HG02610 (cell line): Measurements from ENCODE around the gene TLX1.
"Not testable (repeated sequence)": the region's sequence is repeated elsewhere in the genome, so short reads cannot be mapped to it uniquely, and the experiment has no call there.

ENCODE experiments used
- ATAC-seq: cut with Tn5 transposase; IDR thresholded peaks from one replicate; pipeline ENCODE4 v1.9.1; 2021; ENCODE audit warnings: mild to moderate bottlenecking, moderate library complexity; ENCODE audit not compliant: unreplicated experiment

The TLX1 gene

GRCh38 chr10:101146392-101147251, 15.5 kb downstream of the TLX1 start:
- ATAC-seq = no peak

- ATAC-seq = no peak
Observed at GRCh38 chr10:101151395-101151794, 20.3 kb downstream of the TLX1 start.

DNA sequence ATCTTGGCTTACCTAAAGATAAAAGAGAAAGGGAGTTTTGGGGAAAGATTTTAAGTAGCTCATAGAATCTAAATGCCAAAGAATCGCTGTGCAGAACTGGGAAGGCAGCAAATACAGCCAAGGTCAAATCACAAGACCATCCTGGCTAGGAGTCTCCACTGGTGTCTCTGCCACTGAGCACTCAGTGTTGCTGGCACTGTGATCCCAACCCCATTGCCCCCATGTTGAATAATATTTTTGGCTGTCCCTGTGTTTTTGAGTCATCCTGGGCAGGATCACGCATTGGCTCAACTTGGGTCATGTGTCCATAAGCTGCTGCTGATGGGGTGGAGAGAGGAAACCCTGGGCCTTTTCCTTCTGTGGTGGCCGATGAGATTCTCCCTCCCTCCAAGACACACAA, 21.2 kb downstream of the TLX1 start:
- no peak for ATAC-seq

DNA sequence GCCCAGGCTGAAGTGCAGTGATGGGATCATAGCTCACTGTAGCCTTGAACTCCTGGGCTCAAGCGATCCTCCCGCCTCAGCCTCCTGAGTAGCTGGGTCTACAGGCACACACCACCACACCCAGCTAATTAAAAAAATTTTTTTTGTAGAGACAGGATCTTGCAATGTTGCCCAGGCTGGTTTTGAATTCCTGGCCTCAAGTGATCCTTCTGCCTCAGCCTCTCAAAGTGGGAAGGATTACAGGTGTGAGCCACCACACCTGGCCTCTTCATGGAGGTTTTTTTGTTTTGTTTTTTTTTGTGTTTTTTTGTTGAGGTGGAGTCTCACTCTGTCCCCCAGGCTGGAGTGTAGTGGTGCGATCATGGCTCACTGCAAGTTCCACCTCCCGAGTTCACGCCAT, 23.4 kb downstream of the TLX1 start:
- ATAC-seq = not testable (repeated sequence)

GRCh38 chr10:101155896-101156295, 24.8 kb downstream of the TLX1 start:
- no peak for ATAC-seq

DNA sequence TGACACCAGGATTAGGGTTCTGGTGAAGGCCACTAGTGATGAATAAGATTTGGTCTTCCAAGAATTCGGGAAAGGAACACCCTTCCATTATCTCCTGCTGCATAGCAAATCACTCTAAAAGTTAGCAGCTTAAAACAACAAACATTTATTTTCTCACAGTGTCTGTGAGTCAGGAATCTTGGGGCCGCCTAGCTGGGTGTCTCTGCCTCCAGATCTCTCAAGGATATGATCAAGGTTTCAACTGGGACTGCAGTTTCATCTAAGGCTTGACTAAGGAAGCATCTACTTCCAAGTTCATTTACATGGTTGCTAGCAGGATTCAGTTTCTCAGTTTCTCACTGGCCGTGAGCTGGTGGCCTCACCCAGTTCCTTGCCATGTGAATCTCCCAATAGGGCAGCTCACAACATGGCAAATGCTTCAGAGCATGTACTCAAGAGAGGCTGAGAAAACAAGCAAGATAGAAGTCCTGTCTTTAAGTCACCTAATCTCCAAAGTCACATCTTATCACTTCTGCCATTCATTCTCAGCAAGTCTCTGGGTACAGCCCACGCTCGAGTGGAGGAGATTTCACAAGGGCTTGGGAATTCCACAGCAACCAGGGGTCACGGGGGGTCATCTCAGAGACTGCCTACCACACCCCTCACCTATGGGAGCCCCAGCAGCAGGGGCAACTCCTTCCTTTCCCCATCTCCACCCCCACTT, 26.8 kb downstream of the TLX1 start:
- no peak for ATAC-seq

- ATAC-seq = no peak
Observed at GRCh38 chr10:101158459-101159058, 27.5 kb downstream of the TLX1 start.

DNA sequence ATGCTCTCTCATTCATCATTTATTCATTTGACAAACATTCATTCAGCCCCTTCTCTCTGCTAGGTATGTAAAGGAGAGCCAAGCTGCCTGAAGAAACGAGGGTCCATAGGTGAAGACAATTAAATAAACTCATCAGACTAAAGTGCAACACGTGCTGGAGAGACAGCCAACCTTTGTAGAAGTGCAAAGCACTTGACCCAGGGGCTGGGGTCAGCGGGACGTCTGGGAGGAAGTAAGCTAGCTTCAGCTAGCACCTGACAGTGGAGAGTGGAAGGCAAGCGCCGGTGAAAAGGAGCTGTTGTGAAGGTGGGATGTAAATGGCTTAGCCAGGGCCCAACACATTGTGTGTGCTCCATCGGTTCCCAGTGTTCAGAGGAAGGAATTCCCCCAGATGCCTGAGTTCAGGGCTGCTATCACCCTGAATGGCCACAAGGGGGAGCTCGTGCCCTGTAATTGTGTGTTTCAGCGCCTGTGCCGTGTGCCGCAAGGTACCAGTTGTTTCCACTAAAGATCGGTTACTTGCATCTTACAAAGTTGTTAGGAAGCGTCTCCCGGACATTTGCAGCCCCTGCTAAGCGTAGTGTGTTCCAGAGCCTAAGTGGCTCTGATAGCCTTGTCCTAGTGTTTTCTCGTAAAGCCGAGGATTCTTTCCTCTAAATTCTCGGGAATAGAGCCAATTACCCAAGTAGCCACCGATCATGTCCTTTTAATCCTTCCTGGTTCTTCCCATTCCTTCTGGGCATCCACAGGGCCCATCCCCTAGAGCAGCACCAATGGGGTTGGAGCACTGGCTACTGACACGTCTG, 30.6 kb downstream of the TLX1 start:
- ATAC-seq = no peak

DNA sequence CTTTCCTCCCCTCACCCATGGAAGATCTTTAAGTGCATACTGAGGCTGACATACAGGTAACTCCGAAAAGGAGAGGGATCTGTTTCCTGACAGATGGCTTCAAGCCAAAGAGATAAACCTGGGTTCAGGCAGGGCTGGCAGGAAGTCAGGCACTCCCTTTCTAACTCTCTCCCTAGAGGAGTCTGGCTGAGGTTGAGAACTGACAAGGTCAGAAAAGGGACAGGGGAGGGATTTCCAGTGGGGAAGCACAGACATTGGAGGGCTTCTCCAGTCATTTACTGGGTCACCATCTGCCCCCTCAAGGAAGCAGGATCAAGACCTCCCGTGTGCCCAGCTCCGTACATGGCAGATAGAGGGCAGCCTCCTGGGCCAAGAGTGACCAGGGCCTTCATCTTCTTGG, 31.6 kb downstream of the TLX1 start:
- ATAC-seq = no peak

- ATAC-seq = no peak
Observed at GRCh38 chr10:101164020-101164419, 32.9 kb downstream of the TLX1 start.

DNA sequence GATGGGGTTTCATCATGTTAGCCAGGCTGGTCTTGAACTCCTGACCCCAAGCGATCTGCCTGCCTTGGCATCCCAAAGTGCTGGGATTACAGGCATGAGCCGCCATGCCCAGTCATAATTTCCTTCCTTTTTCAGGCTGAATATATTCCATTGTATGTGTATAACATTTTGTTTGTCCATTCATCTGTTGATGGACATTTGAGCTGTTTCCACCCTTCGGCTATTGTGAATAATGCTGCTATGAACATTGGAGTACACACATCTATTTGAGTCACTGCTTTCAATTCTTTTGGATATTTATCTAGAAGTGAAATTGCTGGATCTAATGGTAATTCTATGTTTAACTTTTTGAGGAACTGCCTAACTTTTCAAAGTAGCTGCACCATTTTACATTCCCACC, 34.6 kb downstream of the TLX1 start:
- no peak for ATAC-seq

GRCh38 chr10:101166430-101166829, 35.3 kb downstream of the TLX1 start:
- no peak for ATAC-seq

- no peak for ATAC-seq
Observed at GRCh38 chr10:101172741-101173140, 41.6 kb downstream of the TLX1 start.

- no peak for ATAC-seq
Observed at GRCh38 chr10:101174319-101174718, 43.2 kb downstream of the TLX1 start.

- ATAC-seq = no peak
Observed at GRCh38 chr10:101176577-101176976, 45.5 kb downstream of the TLX1 start.

DNA sequence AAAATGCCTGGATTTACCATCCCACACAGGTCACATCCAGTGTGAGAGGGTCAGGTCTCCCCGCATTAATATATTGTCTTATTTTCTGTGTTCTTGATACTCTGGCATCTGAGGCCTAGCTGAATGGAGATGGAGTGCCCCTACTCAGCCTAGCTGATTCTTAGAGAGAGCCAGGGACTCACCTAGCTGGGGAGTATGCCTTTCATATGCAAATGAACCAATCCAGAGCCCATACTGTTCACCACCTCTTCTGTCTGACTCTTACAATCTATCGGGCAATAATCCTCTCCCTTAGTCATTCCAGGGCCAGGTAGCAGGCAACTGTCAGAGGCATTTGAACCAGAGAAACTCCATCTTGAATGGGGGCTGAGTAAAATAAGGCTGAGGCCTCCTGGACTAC, 51.8 kb downstream of the TLX1 start:
- no peak for ATAC-seq

DNA sequence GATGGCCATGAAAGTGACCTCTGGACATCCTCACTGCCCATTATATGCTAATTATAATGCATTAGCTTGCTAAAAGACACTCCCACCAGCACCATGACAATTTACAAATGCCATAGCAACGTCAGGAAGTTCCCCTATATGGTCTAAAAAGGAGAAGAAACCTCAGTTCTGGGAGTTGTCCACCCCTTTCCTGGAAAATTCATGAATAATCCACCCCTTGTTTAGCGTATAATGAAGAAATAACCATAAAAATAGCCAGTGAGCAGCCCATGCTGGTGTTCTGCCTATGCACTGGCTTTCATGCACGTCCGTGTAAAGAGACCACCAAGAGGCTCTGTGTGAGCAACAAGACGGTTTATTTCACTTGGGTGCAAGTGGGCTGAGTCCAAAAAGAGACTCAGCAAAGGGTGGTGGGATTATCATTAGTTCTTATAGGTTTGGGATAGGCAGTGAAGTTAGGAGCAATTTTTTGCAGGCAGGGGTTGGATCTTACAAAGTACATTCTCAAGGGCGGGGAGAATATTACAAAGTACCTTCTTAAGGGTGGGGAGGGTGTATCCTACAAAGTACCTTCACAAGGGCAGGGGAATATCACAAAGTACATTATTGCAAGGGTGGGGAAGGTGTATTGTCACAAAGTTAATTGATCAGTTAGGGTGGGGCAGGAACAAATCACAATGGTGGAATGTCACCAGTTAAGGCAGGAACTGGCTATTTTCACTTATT, 52.5 kb downstream of the TLX1 start:
- no peak for ATAC-seq
